Measurements from ENCODE around the gene RAMAC. TPM values are rescaled to one million over a fixed set of nuclear protein-coding genes. Genes with fewer than 3 reads are reported as not detected.

Gene RAMAC
- total and polyA plus RNA-seq, 10 of the 15 experiments (the other 5 are each of a cell fraction or from before 2014, with no cell fraction given) = 22.4 to 109 (median 41.7) TPM

DNA sequence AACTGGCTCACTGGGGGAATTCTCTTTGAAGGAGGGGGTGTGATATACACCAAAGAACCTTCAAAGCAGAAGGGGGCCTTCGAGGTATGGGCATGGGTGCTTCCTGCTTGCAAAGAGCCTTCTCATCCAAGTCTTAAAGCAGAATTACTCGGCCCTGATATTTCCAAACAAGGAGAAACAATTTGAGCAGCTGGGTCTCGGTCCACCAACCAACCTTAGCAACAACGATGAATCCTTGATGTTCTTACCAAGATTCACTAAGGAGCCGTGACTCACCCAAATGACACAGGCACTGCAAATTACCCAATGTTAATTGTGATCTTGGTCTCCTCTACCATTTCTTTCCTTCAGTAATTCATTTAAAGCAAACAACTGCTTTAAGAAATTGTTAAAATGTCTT, 41.2 kb upstream of the RAMAC start:
- SMC1A ChIA-PET (ENCODE audit: uncharacterized antibody, unreplicated experiment) = no interaction called here
- DNase-seq (ENCODE audit: low read depth, low spot score) (no peak), FAIRE-seq (no peak), ATAC-seq (no peak)
- no peak for TF ChIP-seq ATF2 (IDR thresholded peaks at IDR 0.05; ENCODE audit: low read length)
- POLR2A ChIA-PET = no interaction called here
- Histone ChIP-seq H3K27me3 (replicated peaks in 1 of 2; ENCODE audit: control insufficient read depth in 2 of 2, insufficient read depth in 2 of 2, low read length in 1 of 2) (peaks cover 1 to 10% of the 10 kb centered on the region in 2 experiments), H4K20me1 (ENCODE audit: control insufficient read depth, insufficient read depth) (no peaks in the 10 kb centered on the region), H3K4me1 (ENCODE audit: control insufficient read depth, insufficient read depth, low read length) (no peaks in the 10 kb centered on the region), H3K4me2 (ENCODE audit: control insufficient read depth, insufficient read depth) (no peak overlapping the region), H2AFZ (ENCODE audit: control insufficient read depth, low read depth, low read length) (no peak overlapping the region), H3K9me3 (replicated peaks; ENCODE audit: control insufficient read depth, insufficient read depth, low read length) (no peaks in the 10 kb centered on the region), H3K27ac (ENCODE audit: control insufficient read depth, insufficient read depth) (no peak overlapping the region), H3K9ac (ENCODE audit: control insufficient read depth, insufficient read depth, low read length) (no peak overlapping the region), H3K79me2 (ENCODE audit: control insufficient read depth, insufficient read depth, low read length) (no peaks in the 10 kb centered on the region), H3K4me3 (no peak overlapping the region), H3K36me3 (ENCODE audit: control insufficient read depth in 2 of 2, insufficient read depth in 2 of 2, low read length in 1 of 2) (no peaks in the 10 kb centered on the region)
- intact Hi-C loops (cut with micrococcal nuclease; ENCODE audit: unreplicated experiment) = no loop called here
- BruUV-seq (replicated peaks) = no TSS peak
- WGBS (ENCODE audit: insufficient coverage, insufficient replicate concordance, low lambda C conversion rate, missing lambda C conversion rate) = 4% methylated on average over 5 of the region's 5 CpGs
- RAD21 ChIA-PET (ENCODE audit: unreplicated experiment) = no interaction called here
- CTCF ChIA-PET = no interaction called here
- in situ Hi-C loops (cut with MboI) = no loop called here

DNA sequence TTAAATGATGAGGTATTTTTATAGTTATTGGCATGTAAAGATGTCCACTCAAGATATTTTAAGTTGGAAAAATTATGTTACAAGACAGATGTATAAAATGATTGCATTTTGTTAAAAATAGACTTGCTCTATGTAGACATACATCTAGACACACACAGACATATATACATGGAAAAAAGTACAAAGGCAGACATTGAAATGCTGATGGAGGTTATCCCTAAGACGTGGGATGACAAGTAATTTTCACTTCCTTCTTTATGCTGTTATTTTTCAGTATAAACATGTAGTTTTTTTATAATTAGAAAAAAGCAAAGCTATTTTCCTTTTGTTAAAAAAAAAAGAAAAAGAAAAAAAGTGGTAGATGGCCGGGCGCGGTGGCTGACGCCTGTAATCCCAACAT, 40.7 kb upstream of the RAMAC start:
- ATAC-seq = no peak
- Histone ChIP-seq H2AFZ (ENCODE audit: control insufficient read depth, low read depth, low read length) (no peak overlapping the region), H3K9me3 (replicated peaks; ENCODE audit: control insufficient read depth, insufficient read depth, low read length) (no peaks in the 10 kb centered on the region), H3K4me1 (ENCODE audit: control insufficient read depth, insufficient read depth, low read length) (peaks cover 3% of the 10 kb centered on the region; the same call in 1 of the 2 replicates), H3K9ac (ENCODE audit: control insufficient read depth, insufficient read depth, low read length) (no peak overlapping the region), H4K20me1 (ENCODE audit: control insufficient read depth, insufficient read depth) (no peaks in the 10 kb centered on the region), H3K36me3 (ENCODE audit: control insufficient read depth in 2 of 2, insufficient read depth in 2 of 2, low read length in 1 of 2) (no peaks in the 10 kb centered on the region), H3K4me2 (ENCODE audit: control insufficient read depth, insufficient read depth) (no peak overlapping the region), H3K4me3 (no peak overlapping the region), H3K27ac (ENCODE audit: control insufficient read depth, insufficient read depth) (no peak overlapping the region), H3K79me2 (ENCODE audit: control insufficient read depth, insufficient read depth, low read length) (no peaks in the 10 kb centered on the region), H3K27me3 (replicated peaks in 1 of 2; ENCODE audit: control insufficient read depth in 2 of 2, insufficient read depth in 2 of 2, low read length in 1 of 2) (peaks cover 1 to 10% of the 10 kb centered on the region in 2 experiments)
- no peak for FAIRE-seq
- ChIA-PET POLR2A (no interaction called here), CTCF (interaction anchor here (0.8 kb wide), 1 partner anchor 10 kb away, joined by 4 read pairs; no protein-coding TSS in a partner anchor), RAD21 (ENCODE audit: unreplicated experiment) (no interaction called here), SMC1A (ENCODE audit: uncharacterized antibody, unreplicated experiment) (no interaction called here)
- no TSS peak for BruUV-seq (replicated peaks)
- in situ Hi-C loops (cut with MboI) = no loop called here
- WGBS (ENCODE audit: insufficient coverage, insufficient replicate concordance, low lambda C conversion rate, missing lambda C conversion rate) = 63% methylated on average over 5 of the region's 5 CpGs
- DNase-seq (ENCODE audit: low read depth, low spot score) = no peak
- intact Hi-C loops (cut with micrococcal nuclease; ENCODE audit: unreplicated experiment) = no loop called here
- TF ChIP-seq SREBF2 (IDR thresholded peaks at IDR 0.05; ENCODE audit: low read length) = no peak
- TF ChIP-seq, protein P1, sequence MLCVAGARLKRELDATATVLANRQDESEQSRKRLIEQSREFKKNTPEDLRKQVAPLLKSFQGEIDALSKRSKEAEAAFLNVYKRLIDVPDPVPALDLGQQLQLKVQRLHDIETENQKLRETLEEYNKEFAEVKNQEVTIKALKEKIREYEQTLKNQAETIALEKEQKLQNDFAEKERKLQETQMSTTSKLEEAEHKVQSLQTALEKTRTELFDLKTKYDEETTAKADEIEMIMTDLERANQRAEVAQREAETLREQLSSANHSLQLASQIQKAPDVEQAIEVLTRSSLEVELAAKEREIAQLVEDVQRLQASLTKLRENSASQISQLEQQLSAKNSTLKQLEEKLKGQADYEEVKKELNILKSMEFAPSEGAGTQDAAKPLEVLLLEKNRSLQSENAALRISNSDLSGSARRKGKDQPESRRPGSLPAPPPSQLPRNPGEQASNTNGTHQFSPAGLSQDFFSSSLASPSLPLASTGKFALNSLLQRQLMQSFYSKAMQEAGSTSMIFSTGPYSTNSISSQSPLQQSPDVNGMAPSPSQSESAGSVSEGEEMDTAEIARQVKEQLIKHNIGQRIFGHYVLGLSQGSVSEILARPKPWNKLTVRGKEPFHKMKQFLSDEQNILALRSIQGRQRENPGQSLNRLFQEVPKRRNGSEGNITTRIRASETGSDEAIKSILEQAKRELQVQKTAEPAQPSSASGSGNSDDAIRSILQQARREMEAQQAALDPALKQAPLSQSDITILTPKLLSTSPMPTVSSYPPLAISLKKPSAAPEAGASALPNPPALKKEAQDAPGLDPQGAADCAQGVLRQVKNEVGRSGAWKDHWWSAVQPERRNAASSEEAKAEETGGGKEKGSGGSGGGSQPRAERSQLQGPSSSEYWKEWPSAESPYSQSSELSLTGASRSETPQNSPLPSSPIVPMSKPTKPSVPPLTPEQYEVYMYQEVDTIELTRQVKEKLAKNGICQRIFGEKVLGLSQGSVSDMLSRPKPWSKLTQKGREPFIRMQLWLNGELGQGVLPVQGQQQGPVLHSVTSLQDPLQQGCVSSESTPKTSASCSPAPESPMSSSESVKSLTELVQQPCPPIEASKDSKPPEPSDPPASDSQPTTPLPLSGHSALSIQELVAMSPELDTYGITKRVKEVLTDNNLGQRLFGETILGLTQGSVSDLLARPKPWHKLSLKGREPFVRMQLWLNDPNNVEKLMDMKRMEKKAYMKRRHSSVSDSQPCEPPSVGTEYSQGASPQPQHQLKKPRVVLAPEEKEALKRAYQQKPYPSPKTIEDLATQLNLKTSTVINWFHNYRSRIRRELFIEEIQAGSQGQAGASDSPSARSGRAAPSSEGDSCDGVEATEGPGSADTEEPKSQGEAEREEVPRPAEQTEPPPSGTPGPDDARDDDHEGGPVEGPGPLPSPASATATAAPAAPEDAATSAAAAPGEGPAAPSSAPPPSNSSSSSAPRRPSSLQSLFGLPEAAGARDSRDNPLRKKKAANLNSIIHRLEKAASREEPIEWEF (IDR thresholded peaks at IDR 0.05; ENCODE audit: insufficient replicate concordance, low read depth, low read length) = no peak
- TF ChIP-seq CBX5 (IDR thresholded peaks at IDR 0.05; ENCODE audit: low read depth) = no peak
- no peak for TF ChIP-seq PRDM15 (CRISPR knock-in tag; IDR thresholded peaks at IDR 0.05)
- TF ChIP-seq CHD2 (IDR thresholded peaks at IDR 0.05; ENCODE audit: borderline replicate concordance, low read depth, low read length) = no peak
- TF ChIP-seq ZNF217 (IDR thresholded peaks at IDR 0.05) = no peak
